ENCODE measurements around the gene UBE3C.
"Not testable (repeated sequence)": the region's sequence is repeated elsewhere in the genome, so short reads cannot be mapped to it uniquely, and the experiment has no call there.

UBE3C gene

DNA sequence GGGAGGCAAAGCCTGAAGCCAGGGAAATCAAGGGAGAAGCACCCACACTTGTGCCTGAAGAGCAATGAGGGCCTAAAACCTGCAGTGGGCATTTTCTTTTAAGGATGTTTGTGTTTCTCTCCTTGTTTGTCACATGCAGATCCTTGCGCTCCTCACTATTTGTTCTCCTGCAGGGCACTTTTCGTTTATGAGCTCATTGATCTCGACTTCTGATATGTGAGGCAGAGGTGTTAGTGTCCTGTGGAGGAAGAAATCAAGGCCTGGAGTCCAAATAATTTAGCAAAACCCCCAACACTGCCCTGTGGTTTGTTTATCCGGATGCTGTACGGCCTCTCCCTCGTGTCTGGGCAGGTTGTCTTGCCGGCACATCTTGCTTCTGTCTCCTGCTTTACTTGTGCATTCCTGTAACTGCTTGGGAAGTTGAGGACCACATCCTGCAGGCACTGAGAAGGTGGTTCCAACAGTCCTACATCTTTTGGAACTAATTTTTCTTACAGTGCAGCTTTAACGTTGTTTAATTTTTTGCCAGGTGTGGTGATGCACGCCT is 13.7 kb downstream of the UBE3C start:
- no peak for DNase-seq (ENCODE audit: low spot score)
- in situ Hi-C loops (cut with MboI; ENCODE audit: low sequenced_read_pairs, unreplicated experiment) = no loop called here
- TF ChIP-seq CTCF (IDR thresholded peaks at IDR 0.05; ENCODE audit: borderline replicate concordance, control extremely low read depth, extremely low read depth, insufficient read depth, missing control alignments) = no peak

- no peak for DNase-seq (ENCODE audit: low spot score)
- in situ Hi-C loops (cut with MboI; ENCODE audit: low sequenced_read_pairs, unreplicated experiment) = no loop called here
- no peak for TF ChIP-seq CTCF (IDR thresholded peaks at IDR 0.05; ENCODE audit: borderline replicate concordance, control extremely low read depth, extremely low read depth, insufficient read depth, missing control alignments)
Observed at GRCh38 chr7:157153260-157153659, 14.5 kb downstream of the UBE3C start.

DNA sequence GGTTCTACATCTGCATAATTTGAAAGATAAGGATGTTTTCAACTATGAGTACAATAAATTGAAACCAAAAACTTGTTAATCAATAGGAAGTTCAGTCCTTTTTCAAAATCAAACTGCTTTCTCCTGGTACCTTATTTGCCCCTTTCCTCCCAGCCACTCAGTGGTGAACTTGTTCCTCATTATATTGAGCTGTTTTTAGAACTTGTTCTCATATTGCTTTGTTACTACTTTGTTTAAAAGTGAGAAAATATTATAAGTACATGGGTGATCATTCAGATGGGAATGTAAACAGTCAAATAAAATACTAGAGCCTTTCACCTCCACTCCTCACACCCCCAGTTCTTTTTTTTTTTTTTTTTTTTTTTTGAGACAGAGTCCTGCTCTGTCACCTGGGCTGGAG is 17.2 kb downstream of the UBE3C start:
- in situ Hi-C loops (cut with MboI; ENCODE audit: low sequenced_read_pairs, unreplicated experiment) = no loop called here
- TF ChIP-seq CTCF (IDR thresholded peaks at IDR 0.05; ENCODE audit: borderline replicate concordance, control extremely low read depth, extremely low read depth, insufficient read depth, missing control alignments) = no peak
- DNase-seq (ENCODE audit: low spot score) = no peak

GRCh38 chr7:157158400-157158799 is 19.7 kb downstream of the UBE3C start:
- TF ChIP-seq CTCF (IDR thresholded peaks at IDR 0.05; ENCODE audit: borderline replicate concordance, control extremely low read depth, extremely low read depth, insufficient read depth, missing control alignments) = no peak
- no peak for DNase-seq (ENCODE audit: low spot score)
- in situ Hi-C loops (cut with MboI; ENCODE audit: low sequenced_read_pairs, unreplicated experiment) = no loop called here

DNA sequence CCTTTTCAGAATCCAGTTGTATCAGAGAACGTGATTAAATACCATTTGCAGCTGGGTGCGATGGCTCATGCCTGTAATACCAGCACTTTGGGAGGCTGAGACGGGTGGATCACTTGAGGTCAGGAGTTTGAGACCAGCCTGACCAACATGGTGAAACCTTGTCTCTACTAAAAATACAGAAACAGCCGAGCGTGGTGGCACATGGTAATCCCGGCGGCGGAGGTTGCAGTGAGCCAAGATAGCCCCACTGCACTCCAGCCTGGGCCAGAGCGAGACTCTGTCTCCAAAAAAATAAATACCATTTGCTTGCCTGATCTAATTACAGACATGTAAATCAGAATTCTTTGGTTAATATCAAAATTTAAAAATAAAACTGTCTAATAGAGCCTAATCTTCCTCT is 20.8 kb downstream of the UBE3C start:
- in situ Hi-C loops (cut with MboI; ENCODE audit: low sequenced_read_pairs, unreplicated experiment); DNase-seq (ENCODE audit: low spot score): not testable (repeated sequence)

DNA sequence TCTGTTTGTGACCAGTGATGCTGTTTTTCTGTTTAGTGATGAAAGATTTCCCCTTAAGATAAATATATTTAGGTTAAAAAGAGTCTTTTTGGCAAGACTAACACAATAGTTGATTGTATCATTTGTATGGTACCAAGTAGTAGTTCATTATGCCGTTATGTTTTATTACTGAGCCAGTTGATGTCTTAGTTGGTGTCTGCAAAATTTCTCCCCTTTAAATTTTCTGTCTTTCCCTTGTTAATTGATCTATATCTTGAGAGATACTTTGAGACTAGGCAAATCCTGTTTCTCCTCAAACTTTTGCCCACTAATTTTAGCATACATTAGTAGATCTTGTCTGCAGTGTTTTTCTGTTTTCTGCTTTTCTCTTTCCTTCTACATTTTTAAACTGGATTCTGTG is 21.7 kb downstream of the UBE3C start:
- no peak for TF ChIP-seq CTCF (IDR thresholded peaks at IDR 0.05; ENCODE audit: borderline replicate concordance, control extremely low read depth, extremely low read depth, insufficient read depth, missing control alignments)
- DNase-seq (ENCODE audit: low spot score) = no peak
- in situ Hi-C loops (cut with MboI; ENCODE audit: low sequenced_read_pairs, unreplicated experiment) = no loop called here

- no peak for TF ChIP-seq CTCF (IDR thresholded peaks at IDR 0.05; ENCODE audit: borderline replicate concordance, control extremely low read depth, extremely low read depth, insufficient read depth, missing control alignments)
- DNase-seq (ENCODE audit: low spot score) = no peak
- in situ Hi-C loops (cut with MboI; ENCODE audit: low sequenced_read_pairs, unreplicated experiment) = no loop called here
Observed at GRCh38 chr7:157165987-157166386, 27.3 kb downstream of the UBE3C start.
